ENCODE results near the gene SSR1.

GRCh38 chr6:7241709-7242645, 71.0 kb downstream of the SSR1 start:
- TF ChIP-seq CTCF (IDR thresholded peaks at IDR 0.05) = no peak
- no peak for TF ChIP-seq POLR2A (IDR thresholded peaks at IDR 0.05)

All from Peyer's patch (tissue), 4 donors.